Hepatic stellate cell (primary cell): Measurements from ENCODE around the gene LRRFIP2.

Experiments
- DNase-seq: peaks from one replicate; pipeline ENCODE4 v3.0.0; 2011; ENCODE audit warnings: low spot score

Gene LRRFIP2

GRCh38 chr3:37024820-37025405, 149.5 kb downstream of the LRRFIP2 start:
- DNase-seq, result no peak

GRCh38 chr3:37024092-37024491, 150.3 kb downstream of the LRRFIP2 start:
- peak; percentile 34 for DNase-seq

- no peak for DNase-seq
Observed at GRCh38 chr3:37017683-37018082, 156.7 kb downstream of the LRRFIP2 start.

- no peak for DNase-seq
Observed at GRCh38 chr3:37016903-37017302, 157.5 kb downstream of the LRRFIP2 start.

- DNase-seq, result no peak
Observed at GRCh38 chr3:37015642-37016041, 158.7 kb downstream of the LRRFIP2 start.

- no peak for DNase-seq
Observed at GRCh38 chr3:37014620-37015019, 159.8 kb downstream of the LRRFIP2 start.
